HG02970 (cell line): ENCODE data around the gene MAP9.
A peak's percentile ranks its signal among the peaks of the same experiment; 100 is the strongest.
"Not testable (repeated sequence)": the region's sequence is repeated elsewhere in the genome, so short reads cannot be mapped to it uniquely, and the experiment has no call there.

Source experiments
- ATAC-seq: cut with Tn5 transposase; IDR thresholded peaks from one replicate; pipeline ENCODE4 v1.9.1; 2021; ENCODE audit warnings: mild to moderate bottlenecking, moderate library complexity, moderate number of reproducible peaks; ENCODE audit not compliant: unreplicated experiment, low FRiP score

MAP9 gene

GRCh38 chr4:155376387-155377268 lies at the start of gene MAP9:
Gene MAP9 (minus strand): TSS chr4:155376965. CDS start chr4:155375850, 1,115 bp downstream.
- ATAC-seq, result peak; percentile 100

GRCh38 chr4:155424778-155425177 lies 48.0 kb upstream of the MAP9 start:
- not testable (repeated sequence) for ATAC-seq

DNA sequence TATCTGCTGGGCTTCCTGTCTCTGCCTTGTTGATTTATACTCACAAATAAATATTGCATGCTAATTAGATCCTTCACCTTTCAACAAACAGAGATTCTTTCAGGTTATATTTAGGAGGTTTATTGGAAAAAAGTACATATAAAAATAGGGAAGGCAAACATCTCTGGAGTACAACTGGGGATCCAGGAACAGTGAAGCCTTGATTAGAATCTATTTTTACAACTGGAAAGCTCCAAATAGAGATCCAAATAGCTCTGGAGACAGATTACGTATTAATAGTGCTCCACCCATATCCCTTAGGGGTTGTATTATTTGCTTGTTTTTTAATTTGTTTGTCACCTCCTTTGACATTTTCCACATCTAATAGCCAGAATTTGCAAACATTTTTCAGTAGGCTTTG lies 46.9 kb upstream of the MAP9 start:
- no peak for ATAC-seq

- no peak for ATAC-seq
These were observed 42.5 kb upstream of the MAP9 start for GRCh38 chr4:155419266-155419665.

- no peak for ATAC-seq
These were observed 38.9 kb upstream of the MAP9 start for GRCh38 chr4:155415662-155416061.

GRCh38 chr4:155413451-155413850 lies 36.7 kb upstream of the MAP9 start:
- ATAC-seq, result no peak

- ATAC-seq, result no peak
These were observed 34.8 kb upstream of the MAP9 start for GRCh38 chr4:155411546-155411945.

- no peak for ATAC-seq
These were observed 32.0 kb upstream of the MAP9 start for GRCh38 chr4:155408796-155409195.

DNA sequence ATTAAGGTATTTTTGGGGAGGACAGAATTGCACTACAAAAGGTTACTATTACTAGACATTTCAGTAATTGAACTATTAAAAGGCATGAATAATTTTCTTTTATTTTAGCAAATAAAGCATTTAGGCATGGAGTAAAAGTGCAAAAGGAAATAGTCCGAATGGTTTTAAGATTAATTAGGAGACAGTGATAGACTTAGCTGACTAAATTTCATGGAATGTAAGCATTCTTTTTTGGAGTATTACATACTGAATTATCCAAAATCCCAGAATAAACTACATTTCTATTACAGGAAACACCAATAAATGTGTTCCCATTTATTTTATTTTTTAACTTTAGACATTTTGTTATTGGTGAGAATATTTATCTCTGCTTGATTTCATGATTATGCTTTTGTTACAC lies 30.7 kb upstream of the MAP9 start:
- ATAC-seq, result no peak

DNA sequence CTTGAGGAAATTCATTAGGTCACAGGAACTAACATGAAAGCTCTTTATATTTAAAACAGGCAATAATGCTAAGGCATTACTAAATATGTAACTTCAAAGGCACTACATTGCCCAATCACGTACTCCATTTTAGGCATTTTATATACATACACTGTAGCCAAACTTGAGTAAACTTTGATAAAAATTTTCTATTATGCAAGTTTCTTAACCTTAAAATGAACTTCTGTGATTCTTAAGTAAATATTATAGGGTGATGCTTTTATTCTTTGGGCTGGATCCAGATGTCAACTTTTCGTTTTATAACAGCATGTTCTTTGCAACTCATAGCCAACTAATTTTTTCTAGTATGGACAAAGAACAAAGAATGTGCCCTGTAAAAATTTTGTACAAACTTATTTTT lies 28.3 kb upstream of the MAP9 start:
- ATAC-seq, result no peak

GRCh38 chr4:155403886-155404285 lies 27.1 kb upstream of the MAP9 start:
- ATAC-seq, result no peak

DNA sequence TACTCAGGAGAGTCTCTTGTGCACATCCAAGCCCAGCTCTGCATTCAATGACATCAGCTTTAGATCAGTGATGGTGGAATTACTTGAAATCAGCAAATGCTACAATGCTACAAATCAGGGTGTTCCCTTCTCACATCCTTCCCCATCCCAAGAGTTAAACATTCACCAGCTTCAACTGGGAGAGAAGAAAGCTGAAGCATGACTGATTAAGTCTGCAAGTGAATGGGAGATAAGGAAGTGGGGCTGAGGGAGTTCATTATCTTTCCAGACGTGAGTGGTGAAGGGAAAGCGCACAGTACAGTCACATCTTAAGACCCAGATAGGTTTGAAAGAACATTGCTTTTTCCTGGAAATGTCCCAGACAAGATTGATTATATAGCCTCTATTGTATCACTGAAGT lies 26.2 kb upstream of the MAP9 start:
- no peak for ATAC-seq

DNA sequence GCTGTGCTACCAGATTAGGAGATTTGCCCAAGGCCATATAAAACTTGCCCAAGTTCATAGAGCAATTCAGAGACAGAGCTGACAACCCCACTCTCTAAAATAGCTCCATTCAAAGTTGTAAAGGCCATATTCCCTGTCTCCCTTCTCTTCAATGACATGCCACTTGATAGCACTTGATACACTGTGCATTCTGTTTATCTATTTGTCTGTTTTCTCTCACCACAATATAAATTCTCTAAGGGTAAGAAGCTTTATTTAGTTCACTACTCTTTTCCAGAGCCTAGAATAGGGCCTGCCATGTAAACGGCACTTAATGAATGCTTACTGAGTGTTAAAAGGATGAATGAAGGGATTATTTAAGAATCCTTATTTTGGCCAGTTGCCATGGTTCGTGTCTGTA lies 24.1 kb upstream of the MAP9 start:
- no peak for ATAC-seq

DNA sequence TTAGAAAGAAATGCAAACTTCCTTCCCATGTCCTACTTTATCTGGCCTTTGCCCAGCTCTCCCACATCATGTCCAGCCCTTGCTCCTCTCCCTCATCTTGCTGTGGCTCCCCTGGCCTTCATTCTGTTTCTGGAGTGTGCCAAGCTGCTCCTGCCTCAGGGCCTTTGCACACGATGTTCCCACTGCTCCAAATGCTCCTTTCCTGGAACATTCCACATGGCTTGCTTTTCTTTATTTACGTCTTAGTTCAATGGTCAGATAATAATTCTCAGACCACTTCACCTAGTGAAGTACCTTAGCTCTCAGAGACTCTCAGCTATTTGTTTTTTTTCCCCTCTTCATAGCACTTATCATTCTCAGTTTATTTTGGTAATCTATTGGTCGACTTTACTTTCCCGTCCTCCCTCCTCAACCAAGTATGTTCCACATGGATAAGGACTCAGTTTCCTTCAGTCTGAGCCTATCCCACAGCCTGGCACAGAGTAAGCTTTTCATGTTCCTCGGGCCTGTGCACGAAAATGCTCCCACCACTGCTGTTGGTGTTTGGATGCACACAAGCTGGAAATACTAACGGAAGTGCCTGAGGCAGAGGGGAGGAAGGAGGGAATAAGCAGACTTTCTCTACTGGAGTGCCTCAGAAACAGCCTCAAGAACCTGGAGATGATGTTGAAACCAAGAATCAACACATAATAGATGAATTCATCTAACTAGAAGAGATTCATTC lies 23.4 kb upstream of the MAP9 start:
- ATAC-seq, result no peak

DNA sequence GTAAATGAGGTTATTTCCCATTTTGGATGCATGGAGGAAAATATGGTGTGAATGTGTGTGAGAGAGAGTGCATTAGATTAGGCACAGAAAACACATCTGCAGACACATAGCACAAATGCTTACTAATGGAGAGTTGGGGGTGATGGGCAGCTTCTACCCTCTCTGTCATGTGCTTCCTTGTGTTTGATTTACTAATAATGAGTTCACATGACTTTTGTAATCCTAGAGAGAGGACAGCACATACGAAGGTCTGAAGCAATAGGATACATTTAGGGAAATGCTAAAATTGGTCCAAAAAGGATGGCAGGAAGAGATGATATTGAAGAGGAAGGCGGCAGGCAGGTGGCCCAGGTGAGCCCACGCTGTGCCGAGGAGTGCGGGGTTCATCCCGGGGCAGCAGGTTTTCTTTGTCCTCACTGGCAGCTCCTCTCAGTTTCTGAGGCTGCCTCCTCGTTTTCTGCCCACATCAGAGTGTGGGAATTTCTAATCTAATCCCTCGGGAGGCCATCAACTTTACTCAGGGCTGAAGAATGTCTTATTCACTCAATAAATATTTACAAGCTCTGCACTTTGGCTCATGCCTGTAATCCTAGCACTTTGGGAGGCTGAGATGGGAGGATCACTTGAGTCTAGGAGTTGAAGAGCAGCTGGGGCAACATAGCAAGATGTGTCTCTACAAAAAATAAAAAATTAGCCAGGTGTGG lies 15.9 kb upstream of the MAP9 start:
- no peak for ATAC-seq

DNA sequence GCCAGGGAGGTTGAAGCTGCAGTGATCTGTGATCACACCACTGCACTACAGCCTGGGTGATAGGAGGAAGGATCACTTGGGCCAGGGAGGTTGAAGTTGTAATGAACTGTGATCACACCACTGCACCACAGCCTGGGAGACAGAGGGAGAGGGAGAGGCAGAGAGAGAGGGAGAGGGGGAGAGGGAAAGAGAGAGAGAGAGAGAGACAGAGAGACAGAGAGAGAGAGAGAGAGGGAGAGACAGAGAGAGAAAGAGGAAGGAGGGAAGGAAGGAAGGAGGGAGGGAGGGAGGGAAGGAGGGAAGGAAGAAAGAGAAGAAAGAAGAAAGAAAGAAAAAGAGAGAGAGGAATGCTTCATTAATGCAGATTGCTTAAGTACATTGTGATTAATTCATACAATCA lies 15.2 kb upstream of the MAP9 start:
- no peak for ATAC-seq

GRCh38 chr4:155388162-155388561 lies 11.4 kb upstream of the MAP9 start:
- no peak for ATAC-seq

GRCh38 chr4:155383541-155383940 lies 6.8 kb upstream of the MAP9 start:
- ATAC-seq, result no peak

DNA sequence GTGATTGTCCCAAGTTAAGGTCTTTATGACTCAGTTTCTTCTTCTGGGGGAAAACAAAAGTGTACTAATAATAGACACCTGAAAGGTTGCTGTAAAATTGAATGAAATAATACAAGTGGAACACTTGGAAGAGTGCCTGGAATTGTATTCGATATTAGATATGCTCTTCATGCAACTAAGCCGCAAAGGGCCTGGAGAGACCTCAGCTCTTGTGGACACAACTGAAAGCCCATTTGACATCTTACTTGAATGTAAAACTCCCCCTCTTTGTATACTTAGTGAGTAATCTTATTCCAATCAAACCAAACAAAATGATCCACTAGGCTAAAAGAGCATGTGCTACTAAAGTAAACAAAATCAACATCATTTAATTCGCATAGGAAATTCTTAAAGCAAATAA lies 511 bp upstream of the MAP9 start:
- no peak for ATAC-seq

GRCh38 chr4:155371432-155372043 lies 5.2 kb downstream of the MAP9 start:
- no peak for ATAC-seq

- ATAC-seq, result no peak
These were observed 9.2 kb downstream of the MAP9 start for GRCh38 chr4:155367608-155368007.
